Colonic mucosa (tissue), 4 donors: ENCODE results near the gene FLNC. TPM values are rescaled to one million over a fixed set of nuclear protein-coding genes. Genes with fewer than 3 reads are reported as not detected.
A peak's percentile ranks its signal among the peaks of the same experiment; 100 is the strongest.

ENCODE experiments used
- DNase-seq: peaks from one replicate; pipeline ENCODE4 v3.0.0-alpha.2; 2020
- H3K27ac ChIP-seq: fragments of 200-600 bp; one replicate; pipeline ENCODE4 v1.8.0; 2021
- H3K27me3 ChIP-seq: fragments of 200-600 bp; one replicate; pipeline ENCODE4 v1.8.0; 2021
- H3K36me3 ChIP-seq: fragments of 200-600 bp; one replicate; pipeline ENCODE4 v1.8.0; 2021
- H3K4me1 ChIP-seq: fragments of 200-600 bp; one replicate; pipeline ENCODE4 v1.8.0; 2021; ENCODE audit warnings: mild to moderate bottlenecking
- H3K4me3 ChIP-seq: fragments of 200-600 bp; one replicate; pipeline ENCODE4 v1.8.0; 2021
- H3K9ac ChIP-seq, 2 donors: one replicate each; pipeline ENCODE4 v1.7.0; 2013; ENCODE audit warnings: control low read depth in 2 of 2, low read depth in 2 of 2, low read length in 2 of 2
- H3K9me3 ChIP-seq: fragments of 200-600 bp; one replicate; pipeline ENCODE4 v1.8.0; 2021
- intact Hi-C: fragments of 100-400 bp; cut with DNase I; formaldehyde crosslinking; loops from one replicate; pipeline ENCODE4 v1.14.1; 2022
- total RNA-seq, 2 donors: library from RNA; stranded (reverse); fragmentation: NEBNext Ultra II Directional in 1 of 2; extraction: Animal tissue kit (Norgen Biotek cat#: 25700) in 1 of 2; gene quantifications; one replicate each; pipeline ENCODE4 v1.2.1, GENCODE V29; 2021
- TF ChIP-seq, protein P1 (sequence below): fragments of 200-600 bp; IDR thresholded peaks from one replicate; pipeline ENCODE4 v1.8.0; 2022; ENCODE audit warnings: antibody characterized with exemption, mild to moderate bottlenecking
- donor health status: healthy.
- donor health status: DM: no; HTN: no; CAD: no.
- donor health status: DM: no; HTN: no; CAD: no.

Gene FLNC
- total RNA-seq, 2 donors from 2014 or later, result 4.5 to 88.6 TPM

DNA sequence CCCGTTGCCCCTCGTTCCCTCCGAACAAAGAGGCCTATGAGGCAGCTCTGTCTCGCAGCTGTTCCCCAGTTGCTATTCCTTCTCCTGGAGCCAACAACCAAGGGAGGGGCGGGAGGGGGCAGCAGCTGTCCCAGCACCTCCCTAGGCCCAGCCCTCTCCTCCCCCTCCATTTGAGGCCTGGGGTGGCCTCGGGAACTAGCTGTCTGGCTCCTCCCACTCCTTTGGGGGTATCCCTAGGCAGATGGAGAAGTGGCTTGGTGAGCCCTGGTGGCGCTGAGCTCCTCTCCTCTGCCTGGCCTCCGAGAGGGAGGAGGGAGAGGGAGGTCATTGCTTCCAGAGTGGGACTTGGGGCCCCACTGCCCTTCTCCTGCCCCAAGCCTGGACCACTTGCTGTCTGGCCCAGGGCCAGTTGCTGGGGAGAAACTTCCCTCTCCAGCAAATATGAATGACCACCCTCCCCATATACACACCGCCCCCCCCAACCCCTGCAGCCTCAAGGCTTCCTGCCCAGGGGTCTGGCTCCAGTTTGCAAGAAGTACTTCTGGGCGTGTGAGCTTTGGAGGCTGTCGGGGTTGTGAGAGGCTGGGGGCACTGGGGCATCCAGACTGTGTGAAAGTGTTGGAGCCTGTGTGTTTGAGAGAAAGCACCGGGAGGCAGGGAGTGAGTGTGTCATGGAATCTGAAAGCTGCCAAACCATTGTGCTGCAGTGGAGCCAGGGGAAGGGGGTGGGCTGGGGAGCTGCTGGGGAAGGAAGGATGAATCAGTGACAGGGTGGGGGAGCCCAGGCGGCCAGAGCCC lies 3.1 kb downstream of the FLNC start:
- intact Hi-C loops, result no loop called here
- Histone ChIP-seq H3K4me1 (no peaks in the 10 kb centered on the region), H3K9ac (peak overlapping the region; percentile 46 to 56)

DNA sequence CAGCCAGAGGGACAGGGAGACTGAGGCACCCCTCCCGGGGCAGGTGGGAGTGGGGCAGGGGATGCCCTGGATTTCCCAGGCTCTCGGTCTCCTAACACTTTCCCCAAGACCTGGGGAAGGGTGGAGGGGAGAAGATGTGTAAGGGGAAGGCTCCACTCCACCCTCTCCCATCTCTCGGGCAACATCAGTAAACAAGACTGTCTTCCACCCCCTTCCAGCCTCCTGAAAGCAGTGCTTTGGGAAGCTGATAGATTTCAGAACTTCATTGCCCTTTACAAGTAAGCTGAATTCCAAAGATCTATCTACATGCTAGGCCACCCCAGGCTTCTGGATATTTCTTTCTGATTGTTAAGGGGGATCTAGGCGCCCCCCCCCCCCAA lies 3.7 kb downstream of the FLNC start:
- H3K9ac ChIP-seq, result no peak overlapping the region
- H3K36me3 ChIP-seq, result no peaks in the 10 kb centered on the region
- TF ChIP-seq, protein P1, sequence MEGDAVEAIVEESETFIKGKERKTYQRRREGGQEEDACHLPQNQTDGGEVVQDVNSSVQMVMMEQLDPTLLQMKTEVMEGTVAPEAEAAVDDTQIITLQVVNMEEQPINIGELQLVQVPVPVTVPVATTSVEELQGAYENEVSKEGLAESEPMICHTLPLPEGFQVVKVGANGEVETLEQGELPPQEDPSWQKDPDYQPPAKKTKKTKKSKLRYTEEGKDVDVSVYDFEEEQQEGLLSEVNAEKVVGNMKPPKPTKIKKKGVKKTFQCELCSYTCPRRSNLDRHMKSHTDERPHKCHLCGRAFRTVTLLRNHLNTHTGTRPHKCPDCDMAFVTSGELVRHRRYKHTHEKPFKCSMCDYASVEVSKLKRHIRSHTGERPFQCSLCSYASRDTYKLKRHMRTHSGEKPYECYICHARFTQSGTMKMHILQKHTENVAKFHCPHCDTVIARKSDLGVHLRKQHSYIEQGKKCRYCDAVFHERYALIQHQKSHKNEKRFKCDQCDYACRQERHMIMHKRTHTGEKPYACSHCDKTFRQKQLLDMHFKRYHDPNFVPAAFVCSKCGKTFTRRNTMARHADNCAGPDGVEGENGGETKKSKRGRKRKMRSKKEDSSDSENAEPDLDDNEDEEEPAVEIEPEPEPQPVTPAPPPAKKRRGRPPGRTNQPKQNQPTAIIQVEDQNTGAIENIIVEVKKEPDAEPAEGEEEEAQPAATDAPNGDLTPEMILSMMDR, result no peak
- no peak overlapping the region for H3K4me3 ChIP-seq
- intact Hi-C loops, result no loop called here
- no peaks in the 10 kb centered on the region for H3K4me1 ChIP-seq
- no peak for DNase-seq
- peak overlapping the region; percentile 44 for H3K27ac ChIP-seq
- H3K9me3 ChIP-seq, result no peaks in the 10 kb centered on the region
- peaks cover 28% of the 10 kb centered on the region for H3K27me3 ChIP-seq

More for the DNA sequence above, 3.1 kb downstream of the FLNC start:
- TF ChIP-seq, protein P1, result no peak
- peak; percentile 44 for DNase-seq
- Histone ChIP-seq H3K27me3 (peaks cover 28% of the 10 kb centered on the region), H3K4me3 (peak overlapping the region; percentile 39), H3K27ac (peak overlapping the region; percentile 64), H3K9me3 (no peaks in the 10 kb centered on the region), H3K36me3 (no peaks in the 10 kb centered on the region)

DNA sequence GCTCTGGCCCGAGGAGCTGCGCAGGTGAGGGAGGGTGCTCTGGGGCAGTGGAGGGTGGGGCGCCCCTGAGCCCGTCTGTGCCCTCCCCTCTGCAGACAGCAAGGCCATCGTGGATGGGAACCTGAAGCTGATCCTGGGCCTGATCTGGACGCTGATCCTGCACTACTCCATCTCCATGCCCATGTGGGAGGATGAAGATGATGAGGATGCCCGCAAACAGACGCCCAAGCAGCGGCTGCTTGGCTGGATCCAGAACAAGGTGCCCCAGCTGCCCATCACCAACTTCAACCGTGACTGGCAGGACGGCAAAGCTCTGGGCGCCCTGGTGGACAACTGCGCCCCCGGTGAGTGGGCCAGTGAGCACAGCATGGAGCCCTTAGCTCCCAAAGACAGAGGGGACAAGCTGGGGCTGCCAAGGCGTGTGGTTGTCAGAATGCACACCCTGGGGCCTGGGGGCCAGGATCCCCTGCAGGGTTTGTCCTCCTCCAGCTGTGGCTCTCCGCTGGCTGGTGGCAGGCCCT lies 5.1 kb downstream of the FLNC start:
- TF ChIP-seq, protein P1, result no peak
- DNase-seq, result no peak
- Histone ChIP-seq H3K36me3 (no peaks in the 10 kb centered on the region), H3K4me1 (no peaks in the 10 kb centered on the region), H3K9ac (peak overlapping the region in 1 of 2 donors; percentile 5), H3K27ac (no peak overlapping the region), H3K4me3 (no peak overlapping the region), H3K9me3 (no peaks in the 10 kb centered on the region), H3K27me3 (peaks cover 18% of the 10 kb centered on the region)
- intact Hi-C loops, result no loop called here

DNA sequence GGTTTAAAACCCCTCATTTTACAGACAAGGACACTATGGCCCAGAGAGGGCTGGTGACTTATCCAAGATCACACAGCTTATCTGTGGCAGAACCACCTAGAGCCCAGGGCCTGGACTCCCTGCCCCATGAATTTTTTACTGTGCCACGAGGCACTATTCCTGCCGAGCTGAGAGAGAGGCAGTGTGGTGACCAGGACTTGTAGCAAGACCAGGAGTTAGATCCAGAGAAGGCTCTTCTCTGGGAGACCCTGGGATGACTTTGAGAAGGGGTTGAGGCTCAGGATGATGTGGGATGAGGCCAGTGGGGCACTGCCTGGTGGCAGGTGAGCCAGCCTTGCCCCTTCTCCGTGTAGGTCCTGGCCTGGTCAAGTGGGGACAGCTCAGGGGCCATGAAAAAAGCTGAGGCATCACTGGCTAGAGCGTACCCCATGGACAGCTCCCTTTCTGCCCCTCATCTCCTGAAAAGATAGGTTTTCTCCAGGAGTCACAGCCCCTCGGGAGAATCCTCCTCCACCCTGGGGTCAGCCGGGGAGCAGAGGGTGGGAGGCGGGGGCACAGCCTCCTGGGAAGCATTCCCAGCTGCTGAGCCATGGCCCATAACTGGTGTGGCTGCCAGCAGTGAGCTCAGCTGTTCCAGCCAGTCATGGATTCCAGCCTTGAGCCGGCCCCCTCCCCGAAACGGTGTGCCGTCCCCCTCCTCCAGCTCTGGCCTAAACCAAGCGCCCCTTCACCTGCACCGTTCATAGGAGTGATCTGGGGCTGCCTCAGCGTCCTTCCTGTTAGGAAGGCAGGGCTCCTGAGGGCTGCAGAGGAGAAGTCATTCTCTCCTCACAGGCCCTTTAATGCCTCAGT lies 5.8 kb downstream of the FLNC start:
- H3K9ac ChIP-seq, result peak overlapping the region in 1 of 2 donors; percentile 5
- no peak overlapping the region for H3K27ac ChIP-seq

More for the DNA sequence above, 5.8 kb downstream of the FLNC start:
- DNase-seq, result no peak
- no peaks in the 10 kb centered on the region for H3K9me3 ChIP-seq
- H3K4me1 ChIP-seq, result no peaks in the 10 kb centered on the region
- no peaks in the 10 kb centered on the region for H3K36me3 ChIP-seq
- intact Hi-C loops, result no loop called here
- TF ChIP-seq, protein P1, result no peak
- peaks cover 11% of the 10 kb centered on the region for H3K27me3 ChIP-seq
- H3K4me3 ChIP-seq, result no peak overlapping the region
